ENCODE measurements around the gene USF3. TPM values are rescaled to one million over a fixed set of nuclear protein-coding genes. Genes with fewer than 3 reads are reported as not detected.

The USF3 gene
- total RNA-seq, 1 donor from 2014 or later = 12.7 TPM

Other genes starting within 250 kb of the USF3 start
- gene SPICE1, start 181.5 kb downstream of the USF3 start, total RNA-seq = 3.7 TPM
- gene SIDT1, start 164.1 kb downstream of the USF3 start, total RNA-seq = 0.78 TPM
- gene NAA50, start 49.6 kb upstream of the USF3 start, total RNA-seq = 77.5 TPM
- gene ATP6V1A, start 50.4 kb upstream of the USF3 start, total RNA-seq = 17.9 TPM
- gene GRAMD1C, start 142.1 kb upstream of the USF3 start, total RNA-seq = 1.1 TPM